ENCODE measurements around the gene SVBP.

GRCh38 chr1:42806171-42806570 is 11.0 kb downstream of the SVBP start:
- TF ChIP-seq CTCF (IDR thresholded peaks at IDR 0.05), result no peak
- TF ChIP-seq ZSCAN20 (CRISPR knock-in tag; IDR thresholded peaks at IDR 0.05), result no peak
- TF ChIP-seq POLR2A (IDR thresholded peaks at IDR 0.05; ENCODE audit: low read length), result no peak
- TF ChIP-seq NFE2L2 (conservative IDR thresholded peaks at IDR 0.05; ENCODE audit: low read length), result no peak
- TF ChIP-seq CHD2 (IDR thresholded peaks at IDR 0.05; ENCODE audit: low read length, partially characterized antibody), result no peak
- TF ChIP-seq MAX (IDR thresholded peaks at IDR 0.05), result no peak
- no peak for TF ChIP-seq EP300 (IDR thresholded peaks at IDR 0.05)
- TF ChIP-seq HOXA7 (CRISPR knock-in tag; IDR thresholded peaks at IDR 0.05), result no peak
- no peak for TF ChIP-seq MAFK (IDR thresholded peaks at IDR 0.05; ENCODE audit: partially characterized antibody)
- TF ChIP-seq CHD4 (IDR thresholded peaks at IDR 0.05; ENCODE audit: borderline replicate concordance), result no peak
- TF ChIP-seq CBX8 (IDR thresholded peaks at IDR 0.05), result no peak
- no peak for TF ChIP-seq ELK1 (IDR thresholded peaks at IDR 0.05; ENCODE audit: low read depth, low read length)
- TF ChIP-seq JUNB (IDR thresholded peaks at IDR 0.05), result no peak
- no peak for TF ChIP-seq KDM1A (IDR thresholded peaks at IDR 0.05; ENCODE audit: low read depth)

Data from A549 (cell line).